K562 (cell line): Measurements from ENCODE around the gene BCL2A1. TPM values are rescaled to one million over a fixed set of nuclear protein-coding genes. Genes with fewer than 3 reads are reported as not detected.

Experiments
- ATAC-seq: fragments of 200-7000 bp; cut with Tn5 transposase; 3 replicates; pipeline ENCODE4 v1.9.1; 2020; ENCODE audit warnings: moderate library complexity
- BruUV-seq: library from RNA; stranded (reverse); fragments of 400-500 nt; replicated peaks from 2 replicates; lab custom pipeline; 2021; lab: Mats Ljungman, UMichigan
- CTCF ChIA-PET: fragments of 300-600 bp; formaldehyde crosslinking; extraction: SDS; loops from one replicate; lab custom pipeline; 2021; ENCODE audit warnings: low intra/inter-chr PET ratio; lab: Yijun Ruan, JAX
- POLR2A ChIA-PET: fragments of 300-600, 350-650 bp; sonication (Branson Sonifier 250); formaldehyde crosslinking; extraction: SDS; loops from one replicate; lab custom pipeline; 2021; ENCODE audit warnings: antibody characterized with exemption, inconsistent platforms; lab: Yijun Ruan, JAX
- DNase-seq, 4 experiments: peaks; one replicate each; pipeline versions ENCODE4 v3.0.0 to v3.0.0-alpha.2; 2011 to 2018; ENCODE audit warnings: low spot score in 3 of 4, mixed read lengths in 3 of 4; ENCODE audit errors: extremely low read depth in 1 of 4
- FAIRE-seq: peaks from 2 replicates; lab custom pipeline; 2011; peaks lifted over from hg19 to GRCh38; lab: Jason Lieb, UNC
- H2AFZ ChIP-seq: 2 replicates; pipeline ENCODE4 v1.6.0; 2011; ENCODE audit warnings: low read depth, low read length, control low read depth, inconsistent platforms
- H3K27ac ChIP-seq: fragments of 200-600 bp; 3 replicates; pipeline ENCODE4 v1.8.0; 2011; ENCODE audit warnings: low read depth, mild to moderate bottlenecking, control low read depth, inconsistent platforms, low read length, moderate library complexity, mixed read lengths; ENCODE audit errors: extremely low read depth
- H3K27me3 ChIP-seq, 2 experiments: fragments of 300-600 bp in 1 of 2; 2 replicates in 1 of 2; 3 replicates in 1 of 2; pipeline versions ENCODE4 v1.6.0 to v1.8.0; 2011; ENCODE audit warnings: inconsistent platforms in 2 of 2, low read length in 2 of 2, mild to moderate bottlenecking in 1 of 2, mixed read lengths in 1 of 2, moderate library complexity in 1 of 2; ENCODE audit not compliant: control insufficient read depth in 2 of 2, insufficient read depth in 2 of 2
- H3K36me3 ChIP-seq: fragments of 300-600 bp; 3 replicates; pipeline ENCODE4 v1.8.0; 2011; ENCODE audit warnings: mild to moderate bottlenecking, low read length, inconsistent platforms; ENCODE audit not compliant: control insufficient read depth, insufficient read depth
- H3K4me1 ChIP-seq, 2 experiments: fragments of 200-600 bp in 1 of 2; replicated peaks in 1 of 2; 2 replicates in 1 of 2; 3 replicates in 1 of 2; pipeline versions ENCODE4 v1.5.1 to v1.8.0; 2011; ENCODE audit warnings: inconsistent platforms in 2 of 2, low read length in 2 of 2, mild to moderate bottlenecking in 1 of 2, mixed read lengths in 1 of 2, moderate library complexity in 1 of 2; ENCODE audit not compliant: control insufficient read depth in 2 of 2, insufficient read depth in 2 of 2
- H3K4me2 ChIP-seq: 2 replicates; pipeline ENCODE4 v1.6.1; 2011; ENCODE audit warnings: low read length, control low read depth, inconsistent platforms, mixed read lengths; ENCODE audit not compliant: insufficient read depth
- H3K4me3 ChIP-seq: fragments of 200-600 bp; sonication (generic), shearing (Covaris generic); 2 replicates; pipeline ENCODE4 v1.5.1; 2016; ENCODE audit warnings: control low read depth, inconsistent platforms
- H3K79me2 ChIP-seq: fragments of 200-600 bp; 3 replicates; pipeline ENCODE4 v1.8.0; 2011; ENCODE audit warnings: low read length, inconsistent platforms; ENCODE audit not compliant: control insufficient read depth, insufficient read depth
- H3K9ac ChIP-seq, 2 experiments: 2 replicates each; pipeline versions ENCODE4 v1.6.0 to v1.6.1; 2011; ENCODE audit warnings: low read depth in 2 of 2, low read length in 2 of 2, control low read depth in 1 of 2, inconsistent platforms in 1 of 2, mild to moderate bottlenecking in 1 of 2, mixed read lengths in 1 of 2; ENCODE audit not compliant: insufficient read depth in 1 of 2
- H3K9me1 ChIP-seq: one replicate; pipeline ENCODE4 v1.6.0; 2011; ENCODE audit warnings: inconsistent platforms, mild to moderate bottlenecking, low read length, moderate library complexity; ENCODE audit not compliant: control insufficient read depth, insufficient read depth
- H3K9me3 ChIP-seq: replicated peaks from 2 replicates; pipeline ENCODE4 v1.5.1; 2011; ENCODE audit warnings: low read depth, low read length, inconsistent platforms; ENCODE audit not compliant: control insufficient read depth, insufficient read depth
- H4K20me1 ChIP-seq: replicated peaks from 2 replicates; pipeline ENCODE4 v1.6.1; 2011; ENCODE audit warnings: low read length, inconsistent platforms, mixed read lengths; ENCODE audit not compliant: control insufficient read depth, insufficient read depth
- HOXB6 ChIP-seq: fragments of 250-450 bp; sonication (Bioruptor Pico); IDR thresholded peaks from 2 replicates; pipeline ENCODE4 v1.5.1; 2022; ENCODE audit warnings: mild to moderate bottlenecking, borderline replicate concordance
- IRF9 ChIP-seq: fragments of 450-650 bp; IDR thresholded peaks from 2 replicates; pipeline ENCODE4 v1.6.1; 2016; ENCODE audit warnings: missing biosample characterization, missing genetic modification characterization
- RBM14 ChIP-seq: fragments of 200-400 bp; formaldehyde crosslinking; IDR thresholded peaks from 2 replicates; pipeline ENCODE4 v1.6.1; 2018; ENCODE audit warnings: low read depth, mild to moderate bottlenecking, low read length, moderate library complexity, borderline replicate concordance; ENCODE audit not compliant: insufficient read depth
- SNIP1 ChIP-seq: fragments of 450-650 bp; IDR thresholded peaks from 2 replicates; pipeline ENCODE4 v1.7.1; 2017; ENCODE audit warnings: low read depth, mild to moderate bottlenecking
- XRCC3 ChIP-seq: fragments of 450-650 bp; IDR thresholded peaks from 2 replicates; pipeline ENCODE4 v1.6.1; 2017; ENCODE audit warnings: mild to moderate bottlenecking, moderate library complexity
- ZBTB7A ChIP-seq: IDR thresholded peaks from 2 replicates; pipeline ENCODE4 v1.6.1; 2011; ENCODE audit warnings: low read depth, mild to moderate bottlenecking, low read length, moderate library complexity, borderline replicate concordance; ENCODE audit not compliant: control insufficient read depth
- ZNF561 ChIP-seq: fragments of 450-650 bp; formaldehyde crosslinking; conservative IDR thresholded peaks from 2 replicates; pipeline ENCODE4 v1.4.0; 2020; ENCODE audit warnings: mild to moderate bottlenecking, moderate library complexity
- ZNF699 ChIP-seq: fragments of 250-450 bp; sonication (Bioruptor Pico); IDR thresholded peaks from 2 replicates; pipeline ENCODE4 v1.8.0; 2021; ENCODE audit warnings: mild to moderate bottlenecking, moderate library complexity; ENCODE audit not compliant: insufficient replicate concordance
- WGBS: fragments of 100-300 bp; shearing (Covaris generic); methylation state at CpG from one replicate; pipeline ENCODE4 v1.1.6; 2016; ENCODE audit warnings: low coverage, mixed read lengths; ENCODE audit not compliant: insufficient coverage; ENCODE audit errors: missing lambda C conversion rate; 5-methylcytosine and 5-hydroxymethylcytosine counted together
- in situ Hi-C: fragments of 300-500 bp; cut with MboI; formaldehyde crosslinking; loops from 4 replicates; pipeline ENCODE4 v1.15.0; 2018; ENCODE audit warnings: inconsistent platforms, mixed read lengths
- intact Hi-C: fragments of 100-400 bp; cut with micrococcal nuclease; formaldehyde crosslinking; loops from 2 replicates; pipeline ENCODE4 v1.14.2; 2022
- polyA plus RNA-seq, 8 experiments: library from polyadenylated mRNA; depleted of rRNA in 4 of 8; stranded (reverse) in 5 of 8; unstranded in 3 of 8; fragments of >200 nt; fragmentation: Nextera tagmentation in 2 of 8; fragmentation: Illumina TruSeq in 1 of 8; extraction: Ambion mirVana in 2 of 8; extraction: Trizol in 1 of 8; gene quantifications; 2 replicates each; pipeline versions ENCODE4 v1.2.1 to v1.2.3, GENCODE V29; 2011 to 2014; ENCODE audit warnings: inconsistent platforms in 1 of 8, missing spikeins in 1 of 8
- total RNA-seq, 7 experiments: library from RNA; depleted of rRNA in 6 of 7; stranded (reverse); fragments of >200 nt in 6 of 7; fragmentation: Illumina TruSeq in 2 of 7; extraction: Trizol in 2 of 7; gene quantifications; 2 replicates each; pipeline versions ENCODE4 v1.2.1 to v1.2.3, GENCODE V29; 2011 to 2021; ENCODE audit warnings: low replicate concordance in 1 of 7
- TF ChIP-seq, protein P1 (sequence below): fragments of 250-450 bp; sonication (Bioruptor Pico); IDR thresholded peaks from 2 replicates; pipeline ENCODE4 v1.8.0; 2021; ENCODE audit warnings: moderate library complexity, mild to moderate bottlenecking, inconsistent platforms

Gene BCL2A1
- total and polyA plus RNA-seq, 9 of the 15 experiments (the other 6 are each of a cell fraction or from before 2014, with no cell fraction given): 0.11 to 1.2 (median 0.25) TPM; not detected in 4

DNA sequence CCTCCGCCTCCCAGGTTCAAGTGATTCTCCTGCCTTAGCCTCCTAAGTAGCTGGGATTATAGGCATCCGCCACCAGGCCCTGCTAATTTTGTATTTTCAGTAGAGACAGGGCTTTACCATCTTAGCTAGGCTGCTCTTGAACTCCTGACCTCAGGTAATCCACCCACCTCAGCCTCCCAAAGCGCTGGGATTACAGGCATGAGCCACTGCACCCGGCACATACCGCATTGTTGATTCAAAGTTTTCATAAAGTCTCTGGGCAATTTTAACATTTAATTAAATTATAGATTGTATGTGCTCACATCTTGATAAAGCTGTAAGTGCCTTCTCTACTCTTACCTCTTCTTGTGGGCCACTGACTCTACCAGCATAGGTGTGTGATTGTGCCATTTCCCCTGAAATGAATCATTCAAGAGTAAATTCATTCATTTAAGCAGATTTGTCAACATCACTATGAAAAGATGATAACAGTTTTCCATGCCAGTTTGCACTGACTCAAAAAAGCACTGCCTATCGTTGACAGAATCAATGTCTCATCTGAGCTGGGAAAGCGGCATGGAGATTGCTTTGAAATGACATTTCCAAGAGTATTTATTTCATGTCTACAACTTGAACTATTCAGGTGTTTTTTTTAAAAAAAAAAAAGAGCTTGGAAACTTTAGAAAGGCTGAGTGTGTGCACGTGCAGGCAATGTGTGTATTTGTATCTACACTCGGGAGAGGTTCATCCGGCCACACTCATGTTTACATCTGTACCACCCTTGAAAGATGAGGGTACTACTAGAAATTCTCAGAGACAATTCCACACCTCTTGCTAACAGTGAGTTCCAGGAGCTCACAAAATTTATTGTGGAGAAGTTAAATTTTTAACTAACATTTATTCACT, 3.5 kb downstream of the BCL2A1 start:
- intact Hi-C loops (no loop called here), in situ Hi-C loops (no loop called here)
- Histone ChIP-seq H3K4me3 (no peak overlapping the region), H3K4me2 (no peak overlapping the region), H3K27me3 (no peaks in the 10 kb centered on the region), H3K4me1 (peaks cover 3 to 29% of the 10 kb centered on the region in 2 experiments; a peak in 4 of 5 replicates), H2AFZ (peak overlapping the region; percentile 84), H3K9me3 (no peaks in the 10 kb centered on the region), H4K20me1 (no peaks in the 10 kb centered on the region), H3K27ac (peak overlapping the region; percentile 61; the same call in 1 of the 3 replicates), H3K9ac (no peak overlapping the region), H3K79me2 (no peaks in the 10 kb centered on the region), H3K9me1 (no peaks in the 10 kb centered on the region), H3K36me3 (no peaks in the 10 kb centered on the region)
- WGBS: 59% methylated on average over 10 of the region's 10 CpGs
- DNase-seq (no peak), ATAC-seq (no peak; the same call in 2 of the 3 replicates), FAIRE-seq (no peak)
- no TSS peak for BruUV-seq
- ChIA-PET CTCF (no interaction called here), POLR2A (interaction anchor here (0.7 to 2.0 kb wide), 2 partner anchors 9 to 10 kb away, joined by 3 to 9 read pairs; no protein-coding TSS in a partner anchor)
- TF ChIP-seq ZNF699 (CRISPR knock-in tag): no peak
- no peak for TF ChIP-seq ZNF561
- TF ChIP-seq XRCC3: no peak
- TF ChIP-seq, protein P1, sequence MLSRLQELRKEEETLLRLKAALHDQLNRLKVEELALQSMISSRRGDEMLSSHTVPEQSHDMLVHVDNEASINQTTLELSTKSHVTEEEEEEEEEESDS (CRISPR knock-in tag): no peak
- no peak for TF ChIP-seq SNIP1
- no peak for TF ChIP-seq HOXB6 (CRISPR knock-in tag)
- no peak for TF ChIP-seq RBM14
- no peak for TF ChIP-seq ZBTB7A
- no peak for TF ChIP-seq IRF9
